Measurements from ENCODE around the gene GREB1. TPM values are rescaled to one million over a fixed set of nuclear protein-coding genes. Genes with fewer than 3 reads are reported as not detected.

GREB1 gene
- total and polyA plus RNA-seq, 2 donors (not counting 1 experiment from before 2014, with no cell fraction given) = 0.04 to 0.39 TPM

DNA sequence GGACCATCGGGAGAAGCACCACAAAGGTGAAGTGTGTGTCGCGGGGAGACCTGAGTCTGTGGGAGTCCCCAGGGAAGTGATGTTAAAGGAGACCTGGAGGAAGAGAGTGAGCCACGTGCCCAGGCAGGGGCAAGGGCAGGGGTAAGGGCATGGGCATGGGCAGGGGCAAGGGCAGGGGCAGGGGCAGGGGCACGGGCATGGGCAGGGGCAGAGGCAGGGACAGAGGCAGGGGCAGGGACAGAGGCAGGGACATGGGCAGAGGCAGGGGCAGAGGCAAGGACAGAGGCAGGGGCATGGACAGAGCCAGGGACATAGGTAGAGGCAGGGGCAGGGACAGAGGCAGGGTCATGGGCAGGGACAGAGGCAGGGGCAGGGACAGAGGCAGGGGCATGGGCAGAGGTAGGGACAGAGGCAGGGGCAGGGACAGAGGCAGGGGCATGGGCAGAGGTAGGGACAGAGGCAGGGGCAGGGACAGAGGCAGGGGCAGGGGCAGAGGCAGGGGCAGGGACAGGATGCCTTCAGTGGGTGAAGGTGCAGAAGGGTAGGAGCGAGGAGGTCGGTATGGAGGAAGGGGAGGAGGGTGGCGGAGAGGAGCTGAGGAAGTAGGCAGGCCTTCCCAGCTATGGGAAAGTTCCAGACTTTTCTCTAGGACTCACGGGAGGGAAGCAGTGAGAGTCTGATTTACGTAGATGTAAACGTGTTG is 102.9 kb downstream of the GREB1 start:
- H3K4me2 ChIP-seq (replicated peaks; ENCODE audit: low read depth, low read length, poor library complexity, severe bottlenecking) = no peak overlapping the region
- no peak overlapping the region for H3K27ac Mint-ChIP-seq
- H3K9ac ChIP-seq (ENCODE audit: low read length) = no peak overlapping the region
- H3K79me2 ChIP-seq (ENCODE audit: control insufficient read depth, insufficient read depth, low read length) = no peaks in the 10 kb centered on the region
- ATAC-seq (ENCODE audit: low read depth) = no peak
- H3K4me1 Mint-ChIP-seq = no peaks in the 10 kb centered on the region
- DNase-seq = no peak
- intact Hi-C loops (cut with micrococcal nuclease) = no loop called here
- no peak overlapping the region for H3K27ac ChIP-seq (ENCODE audit: low read length in 2 of 2)
- no peak overlapping the region for H2AFZ ChIP-seq (ENCODE audit: insufficient read depth, low read depth, low read length, poor library complexity, severe bottlenecking)
- 82% methylated on average over 10 of the region's 11 CpGs for WGBS (ENCODE audit: insufficient coverage)
- H3K9me3 Mint-ChIP-seq (ENCODE audit: insufficient read depth) = no peaks in the 10 kb centered on the region
- H3K36me3 ChIP-seq (replicated peaks in 1 of 2; ENCODE audit: control extremely low read depth in 1 of 2, control insufficient read depth in 1 of 2, extremely low read depth in 1 of 2, insufficient read depth in 2 of 2, low read length in 1 of 2) = no peaks in the 10 kb centered on the region
- no peaks in the 10 kb centered on the region for H3K4me1 ChIP-seq (ENCODE audit: control insufficient read depth in 2 of 2, insufficient read depth in 2 of 2, low read length in 2 of 2)
- H3K4me3 Mint-ChIP-seq = no peak overlapping the region
- H3K9me3 ChIP-seq (ENCODE audit: control extremely low read depth in 1 of 3, control insufficient read depth in 2 of 3, insufficient read depth in 1 of 3, low read length in 2 of 3) = no peaks in the 10 kb centered on the region
- H3K27me3 ChIP-seq (replicated peaks in 1 of 4; ENCODE audit: control extremely low read depth in 1 of 4, control insufficient read depth in 3 of 4, insufficient read depth in 4 of 4, low read length in 3 of 4) = no peaks in the 10 kb centered on the region
- H4K20me1 ChIP-seq (ENCODE audit: control insufficient read depth, insufficient read depth, low read length, poor library complexity, severe bottlenecking) = no peaks in the 10 kb centered on the region
- H3K27me3 Mint-ChIP-seq = peaks cover 9% of the 10 kb centered on the region
- TF ChIP-seq EZH2 (IDR thresholded peaks at IDR 0.05; ENCODE audit: borderline replicate concordance, insufficient read depth, low read depth, low read length, poor library complexity, severe bottlenecking) (no peak), CTCF (IDR thresholded peaks at IDR 0.05) (no peak)
- H3K4me3 ChIP-seq (ENCODE audit: control extremely low read depth in 1 of 5, extremely low read depth in 1 of 5, insufficient read depth in 1 of 5, low read depth in 2 of 5, low read length in 4 of 5) = no peak overlapping the region
- CTCF ChIA-PET = interaction anchor here (1.1 kb wide), 1 partner anchor 78 kb away, joined by 3 read pairs; no protein-coding TSS in a partner anchor
- POLR2A ChIA-PET = no interaction called here

GRCh38 chr2:11637546-11637945 is 103.7 kb downstream of the GREB1 start:
- ChIA-PET POLR2A (no interaction called here), CTCF (interaction anchor here (1.1 kb wide), 1 partner anchor 79 kb away, joined by 3 read pairs; no protein-coding TSS in a partner anchor)
- Histone ChIP-seq H4K20me1 (ENCODE audit: control insufficient read depth, insufficient read depth, low read length, poor library complexity, severe bottlenecking) (no peaks in the 10 kb centered on the region), H3K9me3 (ENCODE audit: control extremely low read depth in 1 of 3, control insufficient read depth in 2 of 3, insufficient read depth in 1 of 3, low read length in 2 of 3) (no peaks in the 10 kb centered on the region), H3K79me2 (ENCODE audit: control insufficient read depth, insufficient read depth, low read length) (no peaks in the 10 kb centered on the region), H3K4me3 (ENCODE audit: control extremely low read depth in 1 of 5, extremely low read depth in 1 of 5, insufficient read depth in 1 of 5, low read depth in 2 of 5, low read length in 4 of 5) (no peak overlapping the region), H3K27me3 (replicated peaks in 1 of 4; ENCODE audit: control extremely low read depth in 1 of 4, control insufficient read depth in 3 of 4, insufficient read depth in 4 of 4, low read length in 3 of 4) (no peaks in the 10 kb centered on the region), H3K4me1 (ENCODE audit: control insufficient read depth in 2 of 2, insufficient read depth in 2 of 2, low read length in 2 of 2) (no peaks in the 10 kb centered on the region), H3K36me3 (replicated peaks in 1 of 2; ENCODE audit: control extremely low read depth in 1 of 2, control insufficient read depth in 1 of 2, extremely low read depth in 1 of 2, insufficient read depth in 2 of 2, low read length in 1 of 2) (no peaks in the 10 kb centered on the region), H3K27ac (ENCODE audit: low read length in 2 of 2) (no peak overlapping the region), H3K9ac (ENCODE audit: low read length) (no peak overlapping the region), H2AFZ (ENCODE audit: insufficient read depth, low read depth, low read length, poor library complexity, severe bottlenecking) (no peak overlapping the region), H3K4me2 (replicated peaks; ENCODE audit: low read depth, low read length, poor library complexity, severe bottlenecking) (no peak overlapping the region)
- no peaks in the 10 kb centered on the region for H3K4me1 Mint-ChIP-seq
- no peak for TF ChIP-seq EZH2 (IDR thresholded peaks at IDR 0.05; ENCODE audit: borderline replicate concordance, insufficient read depth, low read depth, low read length, poor library complexity, severe bottlenecking)
- TF ChIP-seq CTCF (IDR thresholded peaks at IDR 0.05) = no peak
- no peak for ATAC-seq (ENCODE audit: low read depth)
- no peaks in the 10 kb centered on the region for H3K9me3 Mint-ChIP-seq (ENCODE audit: insufficient read depth)
- intact Hi-C loops (cut with micrococcal nuclease) = no loop called here
- H3K27me3 Mint-ChIP-seq = peaks cover 9% of the 10 kb centered on the region
- WGBS (ENCODE audit: insufficient coverage) = 88% methylated on average over 11 of the region's 15 CpGs
- H3K27ac Mint-ChIP-seq = no peak overlapping the region
- no peak overlapping the region for H3K4me3 Mint-ChIP-seq
- DNase-seq = no peak

Data from B cell (primary cell).